GM21526 (cell line): ENCODE results near the gene GASK1A.
A peak's percentile ranks its signal among the peaks of the same experiment; 100 is the strongest.

ENCODE experiments used
- ATAC-seq: cut with Tn5 transposase; IDR thresholded peaks from one replicate; pipeline ENCODE4 v1.9.1; 2021; ENCODE audit warnings: moderate library complexity; ENCODE audit not compliant: unreplicated experiment, low FRiP score

GASK1A gene

GRCh38 chr3:43105596-43106292 lies 126.6 kb downstream of the GASK1A start, which contains the start of gene POMGNT2:
POMGNT2 (minus strand) TSS chr3:43106079; CDS start chr3:43081431, 24,648 bp downstream.
- peak; percentile 93 for ATAC-seq

GRCh38 chr3:43106293-43106628 lies 127.2 kb downstream of the GASK1A start:
- peak; percentile 25 for ATAC-seq
